ENCODE measurements around the gene PDE4D. TPM values are rescaled to one million over a fixed set of nuclear protein-coding genes. Genes with fewer than 3 reads are reported as not detected.

The PDE4D gene
- total RNA-seq, 2 experiments from 2014 or later, result 164 to 175 TPM

DNA sequence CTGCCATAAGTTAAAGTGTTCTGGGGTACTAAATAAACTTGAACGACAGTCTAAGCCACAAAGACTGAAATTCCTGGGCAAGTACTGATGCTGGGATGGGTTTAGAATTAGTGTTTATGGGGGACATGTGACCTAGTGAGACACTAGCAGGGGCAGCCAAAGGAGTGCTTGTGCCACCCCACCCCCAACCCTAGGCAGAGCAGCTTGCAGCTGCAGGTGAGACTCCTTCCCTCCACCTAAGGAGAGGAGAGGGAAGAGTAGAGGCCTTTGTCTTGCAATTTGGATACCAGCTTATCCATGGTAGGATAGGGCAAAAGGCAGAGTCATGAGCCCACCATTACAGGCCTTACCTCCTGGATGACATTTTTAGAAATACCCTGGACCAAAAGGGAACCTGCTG is 28.7 kb upstream of the PDE4D start:
- H3K4me1 ChIP-seq (ENCODE audit: insufficient read depth, low read length), result no peaks in the 10 kb centered on the region
- TF ChIP-seq, protein P1, sequence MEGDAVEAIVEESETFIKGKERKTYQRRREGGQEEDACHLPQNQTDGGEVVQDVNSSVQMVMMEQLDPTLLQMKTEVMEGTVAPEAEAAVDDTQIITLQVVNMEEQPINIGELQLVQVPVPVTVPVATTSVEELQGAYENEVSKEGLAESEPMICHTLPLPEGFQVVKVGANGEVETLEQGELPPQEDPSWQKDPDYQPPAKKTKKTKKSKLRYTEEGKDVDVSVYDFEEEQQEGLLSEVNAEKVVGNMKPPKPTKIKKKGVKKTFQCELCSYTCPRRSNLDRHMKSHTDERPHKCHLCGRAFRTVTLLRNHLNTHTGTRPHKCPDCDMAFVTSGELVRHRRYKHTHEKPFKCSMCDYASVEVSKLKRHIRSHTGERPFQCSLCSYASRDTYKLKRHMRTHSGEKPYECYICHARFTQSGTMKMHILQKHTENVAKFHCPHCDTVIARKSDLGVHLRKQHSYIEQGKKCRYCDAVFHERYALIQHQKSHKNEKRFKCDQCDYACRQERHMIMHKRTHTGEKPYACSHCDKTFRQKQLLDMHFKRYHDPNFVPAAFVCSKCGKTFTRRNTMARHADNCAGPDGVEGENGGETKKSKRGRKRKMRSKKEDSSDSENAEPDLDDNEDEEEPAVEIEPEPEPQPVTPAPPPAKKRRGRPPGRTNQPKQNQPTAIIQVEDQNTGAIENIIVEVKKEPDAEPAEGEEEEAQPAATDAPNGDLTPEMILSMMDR (IDR thresholded peaks at IDR 0.05), result no peak
- CTCF ChIA-PET, result no interaction called here
- Mint-ChIP-seq H3K9me3 (no peaks in the 10 kb centered on the region), H3K27me3 (peaks cover 5% of the 10 kb centered on the region), H3K4me1 (ENCODE audit: low read depth) (no peaks in the 10 kb centered on the region), H3K27ac (no peak overlapping the region), H3K36me3 (ENCODE audit: low read depth) (no peaks in the 10 kb centered on the region), H3K4me3 (no peak overlapping the region)
- intact Hi-C loops (cut with DNase I, micrococcal nuclease), result no loop called here
- ATAC-seq (ENCODE audit: poor library complexity), result no peak
- H3K27ac ChIP-seq (ENCODE audit: low read depth in 1 of 2, low read length in 2 of 2), result no peak overlapping the region
- H3K27me3 ChIP-seq (ENCODE audit: control insufficient read depth in 1 of 2, insufficient read depth in 2 of 2, low read length in 2 of 2), result no peaks in the 10 kb centered on the region
- H3K36me3 ChIP-seq (ENCODE audit: insufficient read depth, low read length), result no peaks in the 10 kb centered on the region
- DNase-seq, result no peak
- POLR2A ChIA-PET, result no interaction called here
- peaks cover 0 to 6% of the 10 kb centered on the region in 2 experiments for H3K9me3 ChIP-seq (ENCODE audit: control insufficient read depth in 1 of 2, insufficient read depth in 1 of 2, low read length in 2 of 2)
- H3K4me3 ChIP-seq (ENCODE audit: low read length), result no peak overlapping the region

DNA sequence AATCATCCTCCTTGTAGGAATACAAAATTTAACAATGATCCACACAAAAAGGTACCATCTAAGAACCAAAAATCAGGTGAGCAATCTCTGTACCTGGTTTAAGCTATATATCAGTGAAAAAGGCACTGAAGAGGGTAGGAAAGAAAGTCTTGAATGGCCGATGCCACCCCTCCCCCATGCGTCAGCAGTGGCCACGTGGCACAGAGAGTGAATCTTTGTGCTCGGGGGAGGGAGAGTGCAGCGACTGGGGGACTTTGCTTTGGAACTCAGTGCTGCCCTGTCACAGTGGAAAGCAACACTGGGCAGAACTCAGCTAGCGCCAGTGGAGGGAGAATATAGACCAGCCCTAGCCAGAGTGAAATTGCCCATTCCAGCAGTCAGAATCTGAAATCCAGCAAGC is 28.3 kb upstream of the PDE4D start:
- Histone ChIP-seq H3K36me3 (ENCODE audit: insufficient read depth, low read length) (no peaks in the 10 kb centered on the region), H3K4me3 (ENCODE audit: low read length) (no peak overlapping the region), H3K9me3 (ENCODE audit: control insufficient read depth in 1 of 2, insufficient read depth in 1 of 2, low read length in 2 of 2) (peaks cover 0 to 6% of the 10 kb centered on the region in 2 experiments), H3K27ac (ENCODE audit: low read depth in 1 of 2, low read length in 2 of 2) (no peak overlapping the region), H3K4me1 (ENCODE audit: insufficient read depth, low read length) (no peaks in the 10 kb centered on the region), H3K27me3 (ENCODE audit: control insufficient read depth in 1 of 2, insufficient read depth in 2 of 2, low read length in 2 of 2) (no peaks in the 10 kb centered on the region)
- ATAC-seq (ENCODE audit: poor library complexity) (no peak), DNase-seq (no peak)
- CTCF ChIA-PET, result no interaction called here
- Mint-ChIP-seq H3K4me1 (ENCODE audit: low read depth) (no peaks in the 10 kb centered on the region), H3K27ac (no peak overlapping the region), H3K4me3 (no peak overlapping the region), H3K27me3 (peaks cover 5% of the 10 kb centered on the region), H3K36me3 (ENCODE audit: low read depth) (no peaks in the 10 kb centered on the region), H3K9me3 (no peaks in the 10 kb centered on the region)
- POLR2A ChIA-PET, result no interaction called here
- intact Hi-C loops (cut with DNase I, micrococcal nuclease), result no loop called here
- TF ChIP-seq, protein P1 (IDR thresholded peaks at IDR 0.05), result no peak

DNA sequence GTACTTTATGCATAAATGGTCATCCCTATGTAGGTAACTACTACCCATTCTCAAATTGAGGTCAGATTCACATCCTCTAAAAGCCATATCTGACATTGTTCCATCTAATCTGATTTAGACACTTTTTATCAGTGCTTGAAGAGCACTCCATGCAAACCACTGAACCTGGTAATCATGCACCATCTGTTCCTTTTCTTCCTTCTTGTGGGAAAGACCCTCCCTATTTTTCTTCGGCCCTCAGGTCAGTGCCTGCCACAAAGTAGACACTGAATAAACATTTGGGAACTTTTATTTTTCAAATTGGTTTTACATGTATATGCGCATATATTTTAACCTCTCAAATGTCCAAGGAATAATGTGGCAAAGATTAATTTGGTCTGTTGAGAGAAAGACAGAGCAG is 26.0 kb upstream of the PDE4D start:
- Mint-ChIP-seq H3K9me3 (peaks cover 2% of the 10 kb centered on the region), H3K27me3 (peaks cover 3% of the 10 kb centered on the region), H3K4me1 (ENCODE audit: low read depth) (no peaks in the 10 kb centered on the region)

More for the DNA sequence above, 26.0 kb upstream of the PDE4D start:
- Mint-ChIP-seq H3K27ac (no peak overlapping the region), H3K36me3 (ENCODE audit: low read depth) (no peaks in the 10 kb centered on the region), H3K4me3 (no peak overlapping the region)
- no peaks in the 10 kb centered on the region for H3K36me3 ChIP-seq (ENCODE audit: insufficient read depth, low read length)
- ChIA-PET CTCF (no interaction called here), POLR2A (no interaction called here)
- ATAC-seq (ENCODE audit: poor library complexity), result no peak
- no peaks in the 10 kb centered on the region for H3K4me1 ChIP-seq (ENCODE audit: insufficient read depth, low read length)
- H3K27me3 ChIP-seq (ENCODE audit: control insufficient read depth in 1 of 2, insufficient read depth in 2 of 2, low read length in 2 of 2), result no peaks in the 10 kb centered on the region
- no peak for DNase-seq
- TF ChIP-seq, protein P1 (IDR thresholded peaks at IDR 0.05), result no peak
- H3K27ac ChIP-seq (ENCODE audit: low read depth in 1 of 2, low read length in 2 of 2), result no peak overlapping the region
- no peak overlapping the region for H3K4me3 ChIP-seq (ENCODE audit: low read length)
- intact Hi-C loops (cut with DNase I, micrococcal nuclease), result no loop called here
- H3K9me3 ChIP-seq (ENCODE audit: control insufficient read depth in 1 of 2, insufficient read depth in 1 of 2, low read length in 2 of 2), result peaks cover 0 to 6% of the 10 kb centered on the region in 2 experiments
